GM23248 (cell line): ENCODE measurements around the gene TIGD2. TPM values are rescaled to one million over a fixed set of nuclear protein-coding genes. Genes with fewer than 3 reads are reported as not detected.
A peak's percentile ranks its signal among the peaks of the same experiment; 100 is the strongest.

Source experiments
- DNase-seq: peaks from one replicate; pipeline ENCODE4 v3.0.0-alpha.2; 2015
- H2AFZ ChIP-seq: fragments of 200-600 bp; sonication (generic); 2 replicates; pipeline ENCODE4 v1.6.1; 2016; ENCODE audit warnings: antibody characterized with exemption
- H3F3A ChIP-seq: fragments of 200-600 bp; sonication (generic); 2 replicates; pipeline ENCODE4 v1.6.1; 2016; ENCODE audit warnings: mild to moderate bottlenecking, antibody characterized with exemption, mixed run types; ENCODE audit not compliant: insufficient read depth
- H3K27ac ChIP-seq: fragments of 200-600 bp; sonication (generic); 2 replicates; pipeline ENCODE4 v1.5.1; 2016; ENCODE audit warnings: mild to moderate bottlenecking
- H3K27me3 ChIP-seq: fragments of 200-600 bp; sonication (generic); replicated peaks from 2 replicates; pipeline ENCODE4 v1.6.1; 2016; ENCODE audit warnings: mild to moderate bottlenecking; ENCODE audit not compliant: insufficient read depth
- H3K36me3 ChIP-seq: fragments of 200-600 bp; sonication (generic); 2 replicates; pipeline ENCODE4 v1.6.1; 2016; ENCODE audit warnings: low read depth, mild to moderate bottlenecking
- H3K4me1 ChIP-seq: fragments of 200-600 bp; sonication (generic); 2 replicates; pipeline ENCODE4 v1.6.1; 2016; ENCODE audit warnings: mild to moderate bottlenecking; ENCODE audit not compliant: insufficient read depth
- H3K4me2 ChIP-seq: fragments of 200-600 bp; sonication (generic); one replicate; pipeline ENCODE4 v1.6.1; 2016; ENCODE audit warnings: mild to moderate bottlenecking; ENCODE audit not compliant: unreplicated experiment
- H3K4me3 ChIP-seq: fragments of 200-600 bp; sonication (generic); 2 replicates; pipeline ENCODE4 v1.5.1; 2016; ENCODE audit warnings: mild to moderate bottlenecking
- H3K79me2 ChIP-seq: fragments of 200-600 bp; sonication (generic); 2 replicates; pipeline ENCODE4 v1.6.1; 2016; ENCODE audit warnings: mild to moderate bottlenecking; ENCODE audit not compliant: insufficient read depth
- H3K9ac ChIP-seq: fragments of 200-600 bp; sonication (generic); 2 replicates; pipeline ENCODE4 v1.6.1; 2016; ENCODE audit warnings: mild to moderate bottlenecking
- H3K9me2 ChIP-seq: fragments of 200-600 bp; sonication (generic); 2 replicates; pipeline ENCODE4 v1.6.1; 2016; ENCODE audit warnings: mixed run types, mild to moderate bottlenecking, moderate library complexity; ENCODE audit not compliant: insufficient read depth
- H3K9me3 ChIP-seq: fragments of 200-600 bp; sonication (generic); one replicate; pipeline ENCODE4 v1.6.1; 2017; ENCODE audit warnings: low read depth
- H4K20me1 ChIP-seq: fragments of 200-600 bp; sonication (generic); 2 replicates; pipeline ENCODE4 v1.6.0; 2016; ENCODE audit not compliant: insufficient read depth
- EZH2 ChIP-seq: fragments of 200-600 bp; sonication (generic); IDR thresholded peaks from 2 replicates; pipeline ENCODE4 v1.6.1; 2018; ENCODE audit warnings: antibody characterized with exemption, mild to moderate bottlenecking; ENCODE audit not compliant: insufficient read depth, poor library complexity, severe bottlenecking
- EZH2phosphoT487 ChIP-seq: fragments of 200-600 bp; sonication (generic); IDR thresholded peaks from 2 replicates; pipeline ENCODE4 v1.6.1; 2018; ENCODE audit warnings: antibody characterized with exemption, moderate library complexity, mild to moderate bottlenecking, low read depth; ENCODE audit not compliant: insufficient read depth
- WGBS, 2 experiments: methylation state at CpG; one replicate each; pipeline ENCODE4 v1.1.6; 2015 to 2017; ENCODE audit warnings: low lambda C conversion rate in 2 of 2, low coverage in 1 of 2; ENCODE audit errors: missing lambda C conversion rate in 2 of 2; 5-methylcytosine and 5-hydroxymethylcytosine counted together
- in situ Hi-C: fragments of 300-500 bp; cut with MboI; formaldehyde crosslinking; loops from 2 replicates; pipeline ENCODE4 v1.15.0; 2020
- polyA plus RNA-seq: library from polyadenylated mRNA; unstranded; fragments of >200 nt; fragmentation: Nextera tagmentation; extraction: Ambion mirVana; gene quantifications from 2 replicates; pipeline ENCODE4 v1.2.1, GENCODE V29; 2016
- total RNA-seq: library from RNA; depleted of rRNA; stranded (reverse); fragments of >200 nt; shearing (Covaris generic); gene quantifications from 2 replicates; pipeline ENCODE4 v1.2.3, GENCODE V29; 2014

The TIGD2 gene
- total and polyA plus RNA-seq, 2 experiments from 2014 or later: 7.6 to 9.9 TPM

DNA sequence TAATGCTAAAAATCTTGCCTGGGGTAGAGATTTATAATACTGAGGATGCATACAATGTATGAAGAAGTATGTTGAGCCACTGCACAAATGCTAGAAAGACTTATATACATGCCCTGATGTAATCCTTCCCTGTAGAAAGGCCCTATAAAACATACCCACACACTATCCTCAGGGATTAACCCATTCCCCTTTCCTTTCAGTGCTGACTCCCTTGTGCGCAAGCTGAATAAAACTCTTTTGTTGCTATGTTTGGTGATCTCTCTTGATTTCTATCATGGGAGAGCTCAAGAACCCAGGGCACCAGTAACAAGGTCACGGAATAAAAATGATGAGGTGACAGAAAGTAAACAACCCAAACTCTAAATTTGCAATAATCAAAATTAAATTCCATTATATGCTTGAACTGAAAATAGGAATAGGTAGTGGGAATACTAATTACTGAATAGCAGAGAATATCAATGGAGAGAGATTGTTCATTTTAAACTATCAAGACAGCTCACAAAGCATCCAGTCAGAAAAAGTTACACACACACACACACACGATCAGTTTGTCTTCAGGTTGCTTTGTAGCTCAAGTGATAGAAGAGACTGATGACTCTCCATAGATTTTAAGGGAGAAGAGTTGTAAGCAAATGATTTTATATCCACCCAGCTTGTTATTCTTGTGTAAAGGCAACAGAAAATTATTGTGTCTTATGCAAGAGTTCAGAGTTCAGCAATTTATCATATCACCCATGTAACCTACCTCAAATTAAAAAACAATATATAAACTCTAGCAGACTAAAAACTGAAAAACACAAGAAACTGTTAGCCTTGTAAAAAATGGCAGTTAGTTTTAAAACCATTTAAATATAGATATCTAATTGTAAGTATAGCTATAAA is 14.8 kb downstream of the TIGD2 start:
- no peak for TF ChIP-seq EZH2phosphoT487
- no peak for TF ChIP-seq EZH2

DNA sequence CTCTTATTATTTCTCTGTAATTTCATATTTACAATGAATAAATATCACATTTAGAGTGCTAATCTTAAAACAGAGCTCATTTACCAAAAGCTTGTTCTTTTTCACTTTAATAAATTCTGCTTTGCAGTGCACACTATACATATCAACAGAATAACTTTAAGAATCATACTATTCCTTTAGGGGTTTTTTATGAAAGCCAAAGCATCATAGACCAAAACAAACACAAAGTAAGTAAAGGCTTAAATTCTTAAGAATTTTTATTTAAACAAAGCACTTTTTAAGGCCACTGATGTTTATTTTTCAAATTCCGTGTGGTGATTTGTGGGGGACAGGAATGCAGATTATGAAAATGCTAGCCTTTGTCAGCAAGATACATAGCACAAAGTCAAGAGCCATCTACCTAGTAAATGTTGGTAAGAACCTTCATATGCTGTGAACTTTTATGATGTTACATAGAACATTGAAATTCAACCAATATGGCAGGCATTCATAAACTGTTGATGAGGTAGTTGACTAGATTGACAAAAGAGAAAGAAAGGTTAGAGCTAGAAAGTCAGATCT is 17.8 kb downstream of the TIGD2 start:
- no peaks in the 10 kb centered on the region for H3F3A ChIP-seq
- 79 to 90% methylated on average over 1 of the region's 1 CpG for WGBS, 2 experiments
- no peaks in the 10 kb centered on the region for H3K27me3 ChIP-seq
- H3K27ac ChIP-seq: no peak overlapping the region
- no peaks in the 10 kb centered on the region for H3K9me2 ChIP-seq
- no peak overlapping the region for H3K9ac ChIP-seq
- peaks cover 11% of the 10 kb centered on the region for H3K4me1 ChIP-seq
- peak; percentile 7 for DNase-seq
- no peak overlapping the region for H2AFZ ChIP-seq
- no peaks in the 10 kb centered on the region for H4K20me1 ChIP-seq
- H3K4me3 ChIP-seq: no peak overlapping the region
- no peaks in the 10 kb centered on the region for H3K36me3 ChIP-seq
- no peaks in the 10 kb centered on the region for H3K9me3 ChIP-seq
- no peaks in the 10 kb centered on the region for H3K79me2 ChIP-seq
- TF ChIP-seq EZH2phosphoT487 (no peak), EZH2 (no peak)
- H3K4me2 ChIP-seq: peak overlapping the region; percentile 21
- in situ Hi-C loops: no loop called here

More for the DNA sequence above, 14.8 kb downstream of the TIGD2 start:
- no peak overlapping the region for H3K9ac ChIP-seq
- H3K79me2 ChIP-seq: no peaks in the 10 kb centered on the region
- in situ Hi-C loops: no loop called here
- H3K9me3 ChIP-seq: no peaks in the 10 kb centered on the region
- no peak overlapping the region for H3K4me3 ChIP-seq
- H2AFZ ChIP-seq: no peak overlapping the region
- H3K4me1 ChIP-seq: peaks cover 11% of the 10 kb centered on the region
- H3K27me3 ChIP-seq: no peaks in the 10 kb centered on the region
- DNase-seq: no peak
- no peak overlapping the region for H3K27ac ChIP-seq
- H3K36me3 ChIP-seq: no peaks in the 10 kb centered on the region
- H4K20me1 ChIP-seq: no peaks in the 10 kb centered on the region
- no peaks in the 10 kb centered on the region for H3F3A ChIP-seq
- WGBS, 2 experiments: 67 to 81% methylated on average over 3 of the region's 3 CpGs
- no peak overlapping the region for H3K4me2 ChIP-seq
- H3K9me2 ChIP-seq: no peaks in the 10 kb centered on the region

DNA sequence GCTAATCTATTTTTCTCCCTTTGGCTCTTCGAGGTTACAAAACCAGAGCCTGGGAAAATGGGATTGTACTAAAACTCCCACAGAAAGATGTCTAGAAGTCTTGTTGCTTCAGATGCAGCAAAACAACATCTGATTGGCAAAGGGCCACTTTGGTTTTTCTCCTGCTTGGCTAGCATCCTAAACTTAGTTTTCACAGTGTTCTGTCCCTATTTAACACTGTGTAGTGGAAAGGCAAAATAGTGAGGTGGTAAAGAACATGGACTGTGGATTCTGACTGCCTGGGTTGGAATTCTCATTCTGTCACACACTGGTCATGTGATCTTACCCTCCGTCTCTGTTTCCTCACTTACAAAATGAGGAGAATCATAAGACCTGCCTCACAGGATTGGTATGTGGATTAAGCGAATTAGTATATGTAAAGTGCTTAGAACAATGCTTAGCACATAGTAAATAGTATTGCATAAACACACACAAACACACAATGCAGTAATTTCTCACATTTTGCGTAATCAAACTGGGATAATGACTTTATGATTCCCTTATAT is 23.5 kb downstream of the TIGD2 start:
- DNase-seq: peak; percentile 90
- peak overlapping the region; percentile 60 for H3K27ac ChIP-seq
- H3K9me2 ChIP-seq: no peaks in the 10 kb centered on the region
- no peak for TF ChIP-seq EZH2
- no peak for TF ChIP-seq EZH2phosphoT487
- H3K36me3 ChIP-seq: no peaks in the 10 kb centered on the region
- H3K9ac ChIP-seq: peak overlapping the region; percentile 33
- in situ Hi-C loops: no loop called here
- no peaks in the 10 kb centered on the region for H4K20me1 ChIP-seq
- H3K4me2 ChIP-seq: peak overlapping the region; percentile 19
- H3K27me3 ChIP-seq: no peaks in the 10 kb centered on the region
- peak overlapping the region; percentile 68 for H2AFZ ChIP-seq
- H3K4me1 ChIP-seq: peaks cover 17% of the 10 kb centered on the region
- peaks cover 19% of the 10 kb centered on the region; the same call in 1 of the 2 replicates for H3F3A ChIP-seq
- H3K79me2 ChIP-seq: no peaks in the 10 kb centered on the region
- WGBS, 2 experiments: 12 to 18% methylated on average over 4 of the region's 4 CpGs
- H3K4me3 ChIP-seq: 0 out of 2 replicates have a peak overlapping the region, but pooled peaks have one; percentile 9
- H3K9me3 ChIP-seq: no peaks in the 10 kb centered on the region

DNA sequence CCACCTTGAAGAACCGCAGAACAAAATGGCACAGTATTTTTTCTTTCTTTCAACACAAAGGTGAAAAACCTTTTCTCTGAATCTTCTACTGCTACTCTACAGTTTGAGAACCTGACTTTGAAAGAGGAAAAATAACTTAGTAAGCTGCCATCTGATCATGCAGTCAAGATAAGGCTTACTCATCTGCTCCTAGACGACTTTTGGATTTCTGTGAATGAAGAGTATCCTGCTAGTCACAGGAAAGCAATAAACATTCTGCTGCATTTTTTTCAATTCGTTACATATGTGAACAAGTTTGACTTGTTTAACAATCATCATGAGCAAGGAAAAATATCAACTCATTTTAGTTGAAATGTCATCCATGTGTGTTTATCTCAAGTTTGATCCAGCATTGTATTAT is 25.2 kb downstream of the TIGD2 start:
- no peaks in the 10 kb centered on the region for H3K27me3 ChIP-seq
- in situ Hi-C loops: no loop called here
- 35 to 36% methylated on average over 3 of the region's 3 CpGs for WGBS, 2 experiments
- H3K9me2 ChIP-seq: no peaks in the 10 kb centered on the region
- no peaks in the 10 kb centered on the region for H3K79me2 ChIP-seq
- H3K4me3 ChIP-seq: no peak overlapping the region
- no peak overlapping the region for H3K27ac ChIP-seq
- H3F3A ChIP-seq: peaks cover 19% of the 10 kb centered on the region; the same call in 1 of the 2 replicates
- peak; percentile 61 for DNase-seq
- H3K4me1 ChIP-seq: peaks cover 17% of the 10 kb centered on the region
- no peak overlapping the region for H3K9ac ChIP-seq
- no peaks in the 10 kb centered on the region for H3K9me3 ChIP-seq
- no peaks in the 10 kb centered on the region for H4K20me1 ChIP-seq
- TF ChIP-seq EZH2 (no peak), EZH2phosphoT487 (no peak)
- no peaks in the 10 kb centered on the region for H3K36me3 ChIP-seq
- peak overlapping the region; percentile 10 for H3K4me2 ChIP-seq
- H2AFZ ChIP-seq: no peak overlapping the region
